Cardiac septum (tissue), 1 donor: ENCODE data around the gene PPP1R7. TPM values are rescaled to one million over a fixed set of nuclear protein-coding genes. Genes with fewer than 3 reads are reported as not detected.
"Not testable (repeated sequence)": the region's sequence is repeated elsewhere in the genome, so short reads cannot be mapped to it uniquely, and the experiment has no call there.

Source experiments
- DNase-seq: peaks from one replicate; pipeline ENCODE4 v3.0.0-alpha.2; 2020; ENCODE audit warnings: low spot score
- intact Hi-C: fragments of 100-400 bp; cut with DNase I; formaldehyde crosslinking; loops from one replicate; pipeline ENCODE4 v1.14.0; 2022
- total RNA-seq: library from RNA; stranded (reverse); fragmentation: NEBNext Ultra II Directional; extraction: Animal tissue kit (Norgen Biotek cat#: 25700); gene quantifications from one replicate; pipeline ENCODE4 v1.2.1, GENCODE V29; 2021
- donor health status: DM: no; HTN: no; CAD: no.

The PPP1R7 gene
- total RNA-seq, 1 donor from 2014 or later = 77.7 TPM

DNA sequence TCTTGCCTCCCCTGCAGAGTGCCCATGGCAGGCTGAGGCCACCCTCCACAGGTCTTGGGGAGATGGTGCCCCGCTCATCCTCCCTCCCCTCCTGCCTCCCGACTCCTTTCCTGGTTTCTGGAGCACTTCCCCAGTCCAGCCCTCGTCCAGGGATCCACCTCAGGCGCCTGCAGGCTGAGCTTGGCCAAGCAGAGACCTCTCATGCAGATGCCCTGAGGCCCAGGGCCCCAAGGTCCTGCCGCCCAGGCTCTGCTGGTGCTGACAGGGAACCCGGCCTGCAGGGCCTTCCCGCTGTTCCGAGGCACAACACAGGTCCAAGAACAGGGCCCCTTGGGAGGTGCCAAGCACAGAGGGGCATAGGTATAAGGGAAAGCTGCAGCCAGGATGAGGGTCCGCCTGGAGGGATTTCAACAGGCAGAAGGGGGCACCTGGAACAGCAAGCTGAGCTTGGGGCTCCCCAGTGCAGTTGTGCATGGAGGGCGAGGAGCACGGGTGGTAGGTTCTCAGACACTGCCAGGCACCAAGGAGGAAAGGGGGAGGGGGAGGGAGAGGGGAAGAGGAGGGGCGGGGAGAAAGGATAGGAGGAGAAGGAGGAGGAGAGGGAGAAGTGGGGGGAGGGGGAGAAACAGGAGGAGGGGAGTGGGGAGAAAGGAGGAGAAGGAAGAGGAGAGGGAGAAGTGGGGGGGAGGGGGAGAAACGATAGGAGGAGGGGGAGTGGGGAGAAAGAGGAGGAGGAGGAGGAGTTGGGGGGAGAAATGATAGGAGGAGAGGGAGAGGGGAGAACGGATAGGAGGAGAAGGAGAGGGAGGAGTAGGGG, 37.0 kb downstream of the PPP1R7 start:
- no peak for DNase-seq

DNA sequence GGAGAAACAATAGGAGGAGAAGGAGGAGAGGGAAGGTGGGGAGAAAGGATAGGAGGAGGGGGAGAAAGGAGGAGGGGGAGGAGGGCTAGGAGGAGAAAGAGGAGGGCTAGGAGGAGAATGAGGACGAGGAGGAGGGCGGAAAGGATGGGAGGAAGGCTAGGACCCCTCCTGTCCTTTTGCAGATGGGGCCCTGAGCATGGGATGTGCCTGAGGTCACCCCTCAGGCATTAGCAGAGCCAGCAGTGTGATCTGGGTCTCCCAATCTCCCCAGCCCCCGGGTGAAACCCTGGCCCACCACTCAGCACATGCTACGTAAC, 37.6 kb downstream of the PPP1R7 start:
- intact Hi-C loops = no loop called here

More for the DNA sequence above, 37.0 kb downstream of the PPP1R7 start:
- intact Hi-C loops = no loop called here

GRCh38 chr2:241188361-241189092, 38.3 kb downstream of the PPP1R7 start, which contains the start of gene ANO7:
ANO7 (plus strand) TSS chr2:241188677; CDS start chr2:241190064, 1,387 bp downstream.
- DNase-seq = no peak
- intact Hi-C loops = no loop called here

More for the DNA sequence above, 37.6 kb downstream of the PPP1R7 start:
- no peak for DNase-seq

- intact Hi-C loops = no loop called here
These were observed 39.0 kb downstream of the PPP1R7 start for GRCh38 chr2:241189093-241189855.

GRCh38 chr2:241189856-241190201, 39.6 kb downstream of the PPP1R7 start:
- no peak for DNase-seq
- intact Hi-C loops = no loop called here

More at GRCh38 chr2:241189093-241189855, 39.0 kb downstream of the PPP1R7 start:
- no peak for DNase-seq

DNA sequence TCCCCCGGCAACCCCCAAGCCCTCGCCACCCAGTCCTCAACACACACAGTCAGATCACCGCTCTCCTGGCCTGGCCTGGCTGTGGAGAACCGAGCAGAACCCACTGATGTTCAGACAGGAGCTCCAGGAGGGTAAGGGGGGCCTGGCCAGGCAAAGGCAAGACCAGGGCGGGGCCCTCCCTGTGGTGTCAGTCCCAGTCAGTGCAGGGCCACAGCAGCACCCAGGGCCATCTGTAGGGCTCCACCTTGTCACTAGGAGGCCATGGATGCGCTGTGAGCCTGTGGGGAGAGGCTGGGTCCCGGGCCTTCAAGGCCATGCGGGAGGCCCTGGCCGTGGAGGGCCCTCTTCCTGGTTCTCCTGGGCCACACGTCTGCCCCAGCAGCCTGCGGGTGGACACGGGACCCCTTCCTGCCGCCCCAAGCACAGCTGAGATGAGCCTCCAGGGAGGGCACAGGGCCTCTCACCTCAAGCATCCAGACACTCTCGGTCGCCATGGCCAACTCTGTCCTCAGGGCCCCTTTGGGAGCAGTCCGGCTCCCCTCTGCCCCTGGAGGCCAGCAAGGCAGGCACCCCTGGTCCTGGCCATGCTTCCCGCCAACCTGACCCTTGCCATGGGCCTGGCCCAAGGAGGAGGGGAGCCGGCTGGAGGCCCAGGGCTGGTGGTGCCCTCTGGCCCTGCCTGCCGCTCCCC, 40.2 kb downstream of the PPP1R7 start:
- no peak for DNase-seq
- intact Hi-C loops = no loop called here

DNA sequence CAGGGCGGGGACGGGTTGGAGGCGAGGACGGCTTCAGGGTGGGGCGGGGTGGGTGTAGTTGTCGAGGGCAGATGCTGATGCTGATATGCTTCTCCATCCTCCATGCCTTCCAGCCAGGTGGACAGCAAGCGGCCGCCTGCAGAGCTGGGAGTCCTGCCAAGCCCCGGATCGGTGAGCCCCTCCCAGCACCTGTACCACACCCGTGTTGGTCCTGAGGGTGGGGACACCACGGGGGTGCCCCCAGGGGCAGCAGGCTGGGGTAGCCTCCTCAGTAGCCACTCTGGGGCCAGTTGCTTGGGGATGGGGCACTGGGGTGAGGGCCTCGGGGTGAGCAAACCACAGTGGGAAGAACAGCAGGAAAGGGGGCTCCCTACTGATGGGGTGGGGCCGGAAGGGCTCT, 40.8 kb downstream of the PPP1R7 start:
- intact Hi-C loops = no loop called here
- no peak for DNase-seq

DNA sequence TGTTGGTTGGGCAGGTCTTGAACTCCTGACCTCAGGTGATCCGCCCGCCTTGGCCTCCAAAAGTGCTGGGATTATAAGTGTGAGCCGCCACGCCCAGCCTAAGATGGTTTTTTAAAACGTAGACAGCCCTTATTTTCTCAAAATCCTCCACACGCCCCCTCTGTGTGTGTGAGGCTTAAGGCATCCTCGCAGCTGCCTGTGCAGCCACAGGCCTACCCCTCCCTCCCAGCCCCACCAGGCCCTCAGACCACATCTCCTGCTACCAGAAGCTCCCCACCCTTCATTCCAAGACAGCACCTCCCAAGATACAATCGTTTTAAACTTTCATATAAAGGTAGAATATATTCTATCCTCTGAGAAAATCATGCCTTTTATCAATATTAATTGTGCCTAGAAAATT, 43.0 kb downstream of the PPP1R7 start:
- DNase-seq = no peak
- intact Hi-C loops = no loop called here

GRCh38 chr2:241194811-241195210, 44.5 kb downstream of the PPP1R7 start:
- no peak for DNase-seq
- intact Hi-C loops = no loop called here

- DNase-seq = no peak
- intact Hi-C loops = no loop called here
These were observed 45.4 kb downstream of the PPP1R7 start for GRCh38 chr2:241195506-241196130.

DNA sequence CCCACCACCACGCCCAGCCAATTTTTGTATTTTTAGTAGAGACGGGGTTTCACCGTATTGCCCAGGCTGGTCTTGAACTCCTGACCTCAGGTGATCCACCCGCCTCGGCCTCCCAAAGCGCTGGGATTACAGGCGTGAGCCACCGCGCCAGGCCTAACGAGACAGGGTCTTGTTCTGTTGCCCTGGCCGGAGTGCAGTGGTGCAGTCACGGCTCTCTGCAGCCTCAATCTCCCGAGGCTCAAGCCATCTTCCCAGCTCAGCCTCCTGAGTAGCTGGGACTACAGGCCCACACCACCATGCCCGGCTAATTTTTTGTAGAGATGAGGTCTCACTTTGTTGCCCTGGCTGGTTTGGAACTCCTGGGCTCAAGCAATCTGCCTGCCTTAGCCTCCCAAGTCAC, 47.0 kb downstream of the PPP1R7 start:
- DNase-seq, intact Hi-C loops: not testable (repeated sequence)

- intact Hi-C loops = no loop called here
- DNase-seq = no peak
These were observed 47.7 kb downstream of the PPP1R7 start for GRCh38 chr2:241197947-241198346.

- intact Hi-C loops = no loop called here
- DNase-seq = no peak
These were observed 48.4 kb downstream of the PPP1R7 start for GRCh38 chr2:241198381-241199279.

DNA sequence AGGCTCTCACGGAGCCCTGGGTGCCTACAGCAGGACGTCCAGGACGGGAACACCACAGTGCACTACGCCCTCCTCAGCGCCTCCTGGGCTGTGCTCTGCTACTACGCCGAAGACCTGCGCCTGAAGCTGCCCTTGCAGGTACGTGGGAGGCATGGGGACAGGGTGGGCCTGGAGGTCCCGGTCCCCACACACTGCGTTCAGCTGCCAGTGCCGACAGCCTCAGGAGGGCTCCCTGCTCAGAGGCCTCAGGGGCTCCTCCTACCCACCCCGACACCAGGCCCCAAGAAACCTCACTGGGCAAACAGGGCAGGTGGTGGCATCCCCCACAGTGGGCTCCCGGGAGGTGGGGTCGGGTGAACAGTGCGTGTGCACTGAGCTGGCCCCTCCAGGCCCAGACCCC, 49.0 kb downstream of the PPP1R7 start:
- intact Hi-C loops = no loop called here
- DNase-seq = no peak

GRCh38 chr2:241199897-241200821, 49.9 kb downstream of the PPP1R7 start:
- DNase-seq = no peak
- intact Hi-C loops = no loop called here

GRCh38 chr2:241200822-241201395, 50.6 kb downstream of the PPP1R7 start:
- DNase-seq = no peak
- intact Hi-C loops = no loop called here
